ENCODE data around the gene APOOL. TPM values are rescaled to one million over a fixed set of nuclear protein-coding genes. Genes with fewer than 3 reads are reported as not detected.
"Not testable (repeated sequence)": the region's sequence is repeated elsewhere in the genome, so short reads cannot be mapped to it uniquely, and the experiment has no call there.

APOOL gene
- 5.3 and 15.0 TPM in 2 replicates for total RNA-seq (2014; rRNA removed; shearing (Covaris generic); ENCODE audit: low replicate concordance)

GRCh38 chrX:85003655-85004244 lies at the start of gene APOOL:
TSS of gene APOOL (plus strand) at chrX:85003877. CDS start at chrX:85003913, 36 bp downstream.
- Histone ChIP-seq H3K27ac (ENCODE audit: low read length) (peak within 1 kb of the TSS; percentile 40; the same call in 1 of the 2 replicates), H3K27me3 (ENCODE audit: low read length) (no peaks in the 10 kb centered on the region), H3K9me3 (ENCODE audit: low read length) (no peaks in the 10 kb centered on the region), H4K20me1 (ENCODE audit: insufficient read depth, low read depth, low read length) (no peaks in the 10 kb centered on the region), H3K4me3 (ENCODE audit: low read length) (peak within 1 kb of the TSS; percentile 88), H3K36me3 (ENCODE audit: insufficient read depth, low read length) (no peaks in the 10 kb centered on the region), H2AFZ (ENCODE audit: low read length) (peak within 1 kb of the TSS; percentile 50; the same call in 1 of the 2 replicates), H3K4me1 (ENCODE audit: low read length) (peaks cover 6% of the 10 kb centered on the region; the same call in 1 of the 2 replicates), H3K4me2 (ENCODE audit: low read depth, low read length, poor library complexity, severe bottlenecking) (peak within 1 kb of the TSS; percentile 73), H3K79me2 (ENCODE audit: low read length) (peaks cover 46% of the 10 kb centered on the region), H3K9ac (ENCODE audit: low read length) (peak within 1 kb of the TSS; percentile 78), H3K9me2 (replicated peaks; ENCODE audit: insufficient read depth, low read length) (no peaks in the 10 kb centered on the region)
- peak; percentile 93 for DNase-seq

GRCh38 chrX:84956304-84956703 lies 47.4 kb upstream of the APOOL start:
- no peak for DNase-seq
- H3K9me3 ChIP-seq (ENCODE audit: low read length), result no peaks in the 10 kb centered on the region
- H3K9me2 ChIP-seq (replicated peaks; ENCODE audit: insufficient read depth, low read length), result no peaks in the 10 kb centered on the region
- H2AFZ ChIP-seq (ENCODE audit: low read length), result no peak overlapping the region
- H3K4me1 ChIP-seq (ENCODE audit: low read length), result no peaks in the 10 kb centered on the region
- no peaks in the 10 kb centered on the region for H3K79me2 ChIP-seq (ENCODE audit: low read length)
- H4K20me1 ChIP-seq (ENCODE audit: insufficient read depth, low read depth, low read length), result no peaks in the 10 kb centered on the region
- no peak overlapping the region for H3K4me2 ChIP-seq (ENCODE audit: low read depth, low read length, poor library complexity, severe bottlenecking)
- no peaks in the 10 kb centered on the region for H3K36me3 ChIP-seq (ENCODE audit: insufficient read depth, low read length)
- H3K27me3 ChIP-seq (ENCODE audit: low read length), result no peaks in the 10 kb centered on the region
- no peak overlapping the region for H3K27ac ChIP-seq (ENCODE audit: low read length)
- H3K9ac ChIP-seq (ENCODE audit: low read length), result no peak overlapping the region
- no peak overlapping the region for H3K4me3 ChIP-seq (ENCODE audit: low read length)

GRCh38 chrX:84974803-84975202 lies 28.9 kb upstream of the APOOL start:
- Histone ChIP-seq H3K36me3 (ENCODE audit: insufficient read depth, low read length) (no peaks in the 10 kb centered on the region), H3K79me2 (ENCODE audit: low read length) (no peaks in the 10 kb centered on the region), H3K4me2 (ENCODE audit: low read depth, low read length, poor library complexity, severe bottlenecking) (no peak overlapping the region), H3K9me3 (ENCODE audit: low read length) (no peaks in the 10 kb centered on the region), H3K27me3 (ENCODE audit: low read length) (no peaks in the 10 kb centered on the region), H3K9ac (ENCODE audit: low read length) (no peak overlapping the region), H3K4me3 (ENCODE audit: low read length) (no peak overlapping the region), H4K20me1 (ENCODE audit: insufficient read depth, low read depth, low read length) (no peaks in the 10 kb centered on the region), H3K4me1 (ENCODE audit: low read length) (no peaks in the 10 kb centered on the region), H3K27ac (ENCODE audit: low read length) (no peak overlapping the region), H3K9me2 (replicated peaks; ENCODE audit: insufficient read depth, low read length) (no peaks in the 10 kb centered on the region), H2AFZ (ENCODE audit: low read length) (no peak overlapping the region)
- no peak for DNase-seq

- not testable (repeated sequence) for H4K20me1 ChIP-seq (ENCODE audit: insufficient read depth, low read depth, low read length); H3K9ac ChIP-seq (ENCODE audit: low read length); DNase-seq; H3K79me2 ChIP-seq (ENCODE audit: low read length); H3K4me3 ChIP-seq (ENCODE audit: low read length); H3K4me2 ChIP-seq (ENCODE audit: low read depth, low read length, poor library complexity, severe bottlenecking); H3K9me3 ChIP-seq (ENCODE audit: low read length); H3K9me2 ChIP-seq (replicated peaks; ENCODE audit: insufficient read depth, low read length); H3K36me3 ChIP-seq (ENCODE audit: insufficient read depth, low read length); H3K4me1 ChIP-seq (ENCODE audit: low read length); H3K27ac ChIP-seq (ENCODE audit: low read length); H2AFZ ChIP-seq (ENCODE audit: low read length); H3K27me3 ChIP-seq (ENCODE audit: low read length)
Observed at GRCh38 chrX:84991739-84992138, 11.9 kb upstream of the APOOL start.

- Histone ChIP-seq H4K20me1 (ENCODE audit: insufficient read depth, low read depth, low read length) (no peaks in the 10 kb centered on the region), H3K9me3 (ENCODE audit: low read length) (no peaks in the 10 kb centered on the region; the same call in none of the 2 replicates), H3K9ac (ENCODE audit: low read length) (no peak overlapping the region), H3K9me2 (replicated peaks; ENCODE audit: insufficient read depth, low read length) (no peaks in the 10 kb centered on the region), H3K79me2 (ENCODE audit: low read length) (no peaks in the 10 kb centered on the region), H3K36me3 (ENCODE audit: insufficient read depth, low read length) (no peaks in the 10 kb centered on the region), H2AFZ (ENCODE audit: low read length) (no peak overlapping the region), H3K27me3 (ENCODE audit: low read length) (no peaks in the 10 kb centered on the region), H3K4me2 (ENCODE audit: low read depth, low read length, poor library complexity, severe bottlenecking) (no peak overlapping the region), H3K27ac (ENCODE audit: low read length) (no peak overlapping the region), H3K4me3 (ENCODE audit: low read length) (no peak overlapping the region), H3K4me1 (ENCODE audit: low read length) (no peaks in the 10 kb centered on the region)
- DNase-seq, result no peak
Observed at GRCh38 chrX:84993150-84993549, 10.5 kb upstream of the APOOL start.

GRCh38 chrX:85001344-85001743 lies 2.3 kb upstream of the APOOL start:
- H4K20me1 ChIP-seq (ENCODE audit: insufficient read depth, low read depth, low read length), result no peaks in the 10 kb centered on the region
- H3K9me3 ChIP-seq (ENCODE audit: low read length), result no peaks in the 10 kb centered on the region
- peaks cover 6% of the 10 kb centered on the region; the same call in 1 of the 2 replicates for H3K4me1 ChIP-seq (ENCODE audit: low read length)
- no peaks in the 10 kb centered on the region for H3K36me3 ChIP-seq (ENCODE audit: insufficient read depth, low read length)
- H3K27ac ChIP-seq (ENCODE audit: low read length), result no peak overlapping the region
- no peak for DNase-seq
- H3K27me3 ChIP-seq (ENCODE audit: low read length), result no peaks in the 10 kb centered on the region
- no peak overlapping the region for H2AFZ ChIP-seq (ENCODE audit: low read length)
- H3K4me3 ChIP-seq (ENCODE audit: low read length), result no peak overlapping the region
- H3K4me2 ChIP-seq (ENCODE audit: low read depth, low read length, poor library complexity, severe bottlenecking), result no peak overlapping the region
- no peak overlapping the region for H3K9ac ChIP-seq (ENCODE audit: low read length)
- H3K79me2 ChIP-seq (ENCODE audit: low read length), result peaks cover 22% of the 10 kb centered on the region
- no peaks in the 10 kb centered on the region for H3K9me2 ChIP-seq (replicated peaks; ENCODE audit: insufficient read depth, low read length)

GRCh38 chrX:85004255-85004654 lies 578 bp downstream of the APOOL start:
- Histone ChIP-seq H2AFZ (ENCODE audit: low read length) (peak overlapping the region; percentile 48; the same call in 1 of the 2 replicates), H3K4me3 (ENCODE audit: low read length) (peak overlapping the region; percentile 88), H3K27ac (ENCODE audit: low read length) (peak overlapping the region; percentile 40; the same call in 1 of the 2 replicates)

GRCh38 chrX:85012098-85012497 lies 8.4 kb downstream of the APOOL start:
- no peaks in the 10 kb centered on the region for H3K27me3 ChIP-seq (ENCODE audit: low read length)
- H2AFZ ChIP-seq (ENCODE audit: low read length), result no peak overlapping the region
- H3K4me3 ChIP-seq (ENCODE audit: low read length), result no peak overlapping the region
- H4K20me1 ChIP-seq (ENCODE audit: insufficient read depth, low read depth, low read length), result no peaks in the 10 kb centered on the region
- H3K9me3 ChIP-seq (ENCODE audit: low read length), result peaks cover 31% of the 10 kb centered on the region
- H3K4me2 ChIP-seq (ENCODE audit: low read depth, low read length, poor library complexity, severe bottlenecking), result no peak overlapping the region
- H3K36me3 ChIP-seq (ENCODE audit: insufficient read depth, low read length), result peaks cover 5% of the 10 kb centered on the region; the same call in 1 of the 2 replicates
- H3K9me2 ChIP-seq (replicated peaks; ENCODE audit: insufficient read depth, low read length), result no peaks in the 10 kb centered on the region
- H3K9ac ChIP-seq (ENCODE audit: low read length), result no peak overlapping the region
- peaks cover 91% of the 10 kb centered on the region for H3K79me2 ChIP-seq (ENCODE audit: low read length)
- no peaks in the 10 kb centered on the region for H3K4me1 ChIP-seq (ENCODE audit: low read length)
- DNase-seq, result no peak
- no peak overlapping the region for H3K27ac ChIP-seq (ENCODE audit: low read length)

More at GRCh38 chrX:85004255-85004654, 578 bp downstream of the APOOL start:
- Histone ChIP-seq H3K9me2 (replicated peaks; ENCODE audit: insufficient read depth, low read length) (no peaks in the 10 kb centered on the region), H3K4me1 (ENCODE audit: low read length) (peaks cover 6% of the 10 kb centered on the region; the same call in 1 of the 2 replicates), H4K20me1 (ENCODE audit: insufficient read depth, low read depth, low read length) (no peaks in the 10 kb centered on the region), H3K4me2 (ENCODE audit: low read depth, low read length, poor library complexity, severe bottlenecking) (peak overlapping the region; percentile 73), H3K36me3 (ENCODE audit: insufficient read depth, low read length) (no peaks in the 10 kb centered on the region), H3K9ac (ENCODE audit: low read length) (peak overlapping the region; percentile 78), H3K79me2 (ENCODE audit: low read length) (peaks cover 51% of the 10 kb centered on the region), H3K27me3 (ENCODE audit: low read length) (no peaks in the 10 kb centered on the region), H3K9me3 (ENCODE audit: low read length) (no peaks in the 10 kb centered on the region)
- peak; percentile 40 for DNase-seq

Measured in Karpas-422 (cell line).